Ecto neural progenitor cell (in vitro differentiated cells): ENCODE data around the gene NHP2.
A peak's percentile ranks its signal among the peaks of the same experiment; 100 is the strongest.

Experiments used
- DNase-seq: peaks from one replicate; pipeline ENCODE4 v3.0.0-alpha.2; 2018; ENCODE audit warnings: low spot score

NHP2 gene

GRCh38 chr5:178114325-178115135, 39.2 kb downstream of the NHP2 start:
- DNase-seq = peak; percentile 71

DNA sequence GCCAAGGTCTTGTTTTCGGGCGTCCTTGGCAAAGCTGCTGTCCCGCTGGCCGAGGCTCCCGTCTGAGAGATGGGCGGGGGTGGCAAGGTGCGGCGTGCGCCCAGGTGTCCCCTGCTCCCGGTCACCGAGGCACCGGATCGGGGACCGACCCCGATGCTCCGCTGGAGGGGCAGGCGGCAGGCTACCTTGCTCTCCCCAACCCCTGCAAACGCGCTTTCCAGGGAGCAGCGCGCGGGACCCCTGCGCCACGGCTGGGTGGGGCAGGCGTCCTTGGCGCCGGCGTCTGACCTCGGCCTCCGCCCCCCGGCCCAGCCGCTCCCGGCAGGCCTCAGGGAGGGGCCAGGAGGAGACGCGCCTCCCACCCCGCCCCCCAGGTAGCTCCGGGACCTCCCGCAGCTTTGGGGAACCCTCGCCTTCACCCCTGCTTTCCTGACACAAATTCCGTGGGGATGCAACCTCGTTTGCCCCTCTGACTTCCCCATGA, 39.8 kb downstream of the NHP2 start:
- no peak for DNase-seq

DNA sequence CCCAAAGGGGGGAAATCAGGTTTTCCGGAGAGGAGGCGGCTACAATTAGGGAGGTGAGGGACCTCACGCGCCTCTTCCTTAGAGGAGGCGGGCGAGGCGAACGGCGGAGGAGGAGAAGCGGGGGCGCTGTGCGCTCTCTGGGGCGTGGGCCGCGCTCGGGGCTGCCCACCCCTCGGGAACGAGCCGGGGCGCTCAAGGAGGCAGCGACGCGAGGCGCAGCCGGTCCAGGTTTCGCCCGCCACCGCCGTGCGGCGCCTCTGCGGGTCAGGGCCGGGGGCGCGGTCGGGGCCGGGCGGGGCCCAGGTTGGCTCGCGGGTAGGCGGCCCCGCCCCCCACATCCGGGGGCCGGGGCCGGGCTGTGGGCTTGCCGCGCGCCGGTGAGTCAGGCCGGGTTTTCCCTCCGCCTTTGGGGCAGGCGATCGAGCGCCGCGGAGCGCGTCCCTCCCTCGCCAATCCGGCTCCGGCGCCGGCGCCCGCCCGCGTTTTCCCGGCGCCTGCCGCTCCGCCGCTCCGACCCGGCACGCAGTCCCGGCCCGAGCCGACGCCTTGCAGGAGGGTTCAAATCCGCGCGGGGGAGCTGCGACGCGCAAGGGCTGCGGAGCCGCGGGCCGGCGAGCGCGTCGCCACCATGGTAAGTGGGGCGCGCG, 40.4 kb downstream of the NHP2 start, which contains the start of gene N4BP3:
TSS of gene N4BP3 (plus strand) at position 392 of the 647 bp plus-strand sequence. CDS start 6,052 bp downstream, outside the sequence.
- DNase-seq = peak; percentile 93

DNA sequence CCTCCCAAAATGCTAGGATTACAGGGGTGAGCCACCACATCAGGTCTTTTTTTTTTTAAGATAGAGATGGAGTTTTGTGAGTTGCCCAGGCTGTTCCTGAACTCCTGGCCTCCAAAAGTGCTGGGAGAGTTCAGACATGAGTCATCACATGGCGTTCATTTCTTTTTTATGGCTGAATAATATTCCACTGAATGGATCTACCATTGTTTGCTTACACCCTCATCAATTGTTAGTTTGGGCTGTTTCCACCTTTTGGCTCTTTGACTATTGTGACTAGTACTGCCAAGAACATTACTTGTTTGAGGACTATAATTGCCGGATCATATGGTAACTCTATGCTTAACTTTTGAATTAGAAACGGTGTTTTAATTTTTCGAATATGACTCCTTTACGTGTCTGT, 41.1 kb downstream of the NHP2 start:
- no peak for DNase-seq

GRCh38 chr5:178111925-178112324, 41.8 kb downstream of the NHP2 start:
- no peak for DNase-seq

DNA sequence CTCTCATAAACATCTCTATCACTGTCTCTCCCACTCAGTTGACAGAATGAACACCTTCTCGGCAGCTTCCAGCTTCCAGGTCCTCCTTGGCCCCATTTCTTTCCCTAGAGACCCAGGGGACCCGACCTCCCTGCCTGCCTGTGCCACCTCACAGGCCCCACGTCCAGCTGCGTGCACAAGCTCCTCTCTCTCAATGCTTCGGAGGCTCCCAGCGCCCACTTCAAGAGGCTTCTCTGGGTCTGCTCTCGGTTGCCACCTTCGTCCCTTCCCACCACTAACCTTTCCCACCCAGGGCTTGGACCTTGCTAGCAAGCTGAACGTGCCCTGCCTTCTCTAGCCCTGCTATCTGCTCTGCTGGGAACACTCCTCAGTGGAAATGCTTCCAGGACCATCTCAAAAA, 43.2 kb downstream of the NHP2 start:
- DNase-seq = no peak

DNA sequence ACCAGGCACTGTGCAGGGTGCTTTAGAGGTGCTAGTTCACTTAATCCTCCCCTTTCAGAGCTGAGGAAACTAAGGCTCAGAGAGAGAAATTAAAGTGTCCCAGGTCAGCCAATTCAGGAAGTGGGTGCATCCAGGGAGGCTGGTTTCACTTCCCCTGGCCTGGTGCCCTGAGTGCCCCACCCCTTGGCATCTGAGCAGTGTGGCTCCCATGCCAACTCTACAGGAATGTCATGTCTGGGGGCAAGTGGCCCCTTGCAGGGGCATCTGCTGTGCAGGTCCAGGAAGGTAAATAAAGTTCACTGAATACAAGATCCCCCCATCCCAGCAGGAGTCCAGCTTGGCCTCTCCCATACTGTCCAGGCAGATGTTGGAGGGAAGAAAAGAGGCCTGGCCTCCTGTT, 44.7 kb downstream of the NHP2 start:
- DNase-seq = no peak

DNA sequence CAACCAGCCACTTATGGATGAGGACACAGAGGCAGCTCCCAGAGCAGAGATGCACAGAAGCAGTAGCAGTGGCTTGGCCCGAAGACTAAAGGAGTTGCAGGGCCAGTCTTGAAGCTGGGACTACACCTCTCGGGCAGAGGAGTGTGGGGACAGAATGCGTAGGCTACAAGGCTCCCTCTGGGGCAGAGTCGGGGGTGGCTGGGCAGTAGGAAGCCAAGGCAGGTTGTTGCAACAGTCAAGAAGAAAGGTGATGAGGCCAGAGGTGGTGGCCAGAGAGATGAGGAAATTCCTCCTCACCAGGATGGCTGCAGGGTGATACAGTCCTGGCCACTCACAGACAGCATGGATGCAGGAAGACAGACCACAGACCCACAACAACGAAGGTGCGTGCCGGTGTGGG, 45.2 kb downstream of the NHP2 start:
- DNase-seq = no peak

- DNase-seq = no peak
Observed at GRCh38 chr5:178107756-178108310, 45.9 kb downstream of the NHP2 start.

DNA sequence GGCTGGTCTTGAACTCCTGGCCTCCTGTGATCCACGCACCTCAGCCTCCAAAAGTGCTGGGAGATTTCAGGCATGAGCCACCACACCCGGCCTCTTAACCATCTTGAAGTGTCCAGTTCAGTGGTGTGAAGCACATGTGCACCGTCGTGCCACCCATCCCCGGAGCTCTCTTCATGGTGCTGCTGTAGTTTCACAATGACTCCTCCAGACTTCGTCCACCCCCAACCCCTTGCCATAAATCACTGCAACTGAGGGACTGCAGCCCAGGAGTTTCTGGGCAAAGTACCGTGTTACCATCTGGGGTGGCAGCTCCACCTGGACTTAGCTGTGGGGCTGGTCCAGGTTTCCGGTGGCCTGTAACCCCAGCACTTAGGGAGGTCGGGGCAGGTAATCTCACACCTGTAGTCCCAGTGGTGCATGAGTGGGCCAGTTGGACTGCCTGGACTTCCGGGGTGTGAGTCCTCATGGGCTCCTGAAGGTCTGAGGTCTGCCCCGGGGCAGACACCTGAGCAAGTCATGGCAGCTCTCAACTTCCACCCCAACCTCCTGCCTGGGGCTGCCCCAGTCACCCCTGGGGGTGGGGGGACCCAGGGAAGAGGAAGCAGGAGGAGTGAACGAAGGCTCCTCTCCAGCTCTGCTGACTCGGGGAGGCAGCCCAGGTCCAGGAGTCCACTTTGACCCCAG, 47.0 kb downstream of the NHP2 start:
- DNase-seq = no peak

DNA sequence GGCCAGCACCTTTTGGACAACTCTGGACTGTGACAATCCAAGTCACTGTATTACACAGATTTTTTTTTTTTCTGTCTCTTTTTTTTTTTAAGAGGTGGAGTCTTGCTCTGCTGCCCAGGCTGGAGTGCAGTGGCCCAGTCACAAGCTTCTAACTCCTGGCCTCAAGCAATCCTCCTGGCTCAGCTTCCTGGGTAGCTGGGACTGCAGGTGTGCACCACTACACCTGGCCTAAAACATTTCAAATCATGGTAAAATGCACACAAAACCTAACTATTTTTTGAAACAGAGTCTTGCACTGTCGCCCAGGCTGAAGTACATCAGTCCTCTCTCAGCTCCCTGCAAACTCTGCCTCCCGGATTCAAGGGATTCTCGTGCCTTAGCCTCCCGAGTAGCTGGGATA, 47.6 kb downstream of the NHP2 start:
- no peak for DNase-seq

DNA sequence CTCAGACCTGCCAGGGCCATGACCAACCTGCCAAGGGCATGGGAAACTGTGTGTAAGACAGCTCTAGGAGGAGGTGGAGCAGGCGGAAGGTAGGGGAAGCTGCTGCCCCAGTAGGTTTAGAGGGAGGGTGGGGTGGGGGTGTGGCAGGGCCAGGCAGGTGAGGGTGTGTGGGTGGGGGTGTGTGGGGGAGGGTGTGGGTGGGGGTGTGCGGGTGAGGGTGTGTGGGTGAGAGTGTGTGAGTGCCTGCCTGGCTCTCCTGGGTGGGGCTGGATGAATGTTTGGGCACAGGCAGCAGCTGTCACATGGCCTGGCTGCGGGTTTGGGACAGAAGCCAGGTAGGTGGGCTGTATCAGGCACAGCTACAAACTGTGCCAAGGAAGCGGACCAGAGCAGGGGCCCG, 49.2 kb downstream of the NHP2 start:
- DNase-seq = no peak

DNA sequence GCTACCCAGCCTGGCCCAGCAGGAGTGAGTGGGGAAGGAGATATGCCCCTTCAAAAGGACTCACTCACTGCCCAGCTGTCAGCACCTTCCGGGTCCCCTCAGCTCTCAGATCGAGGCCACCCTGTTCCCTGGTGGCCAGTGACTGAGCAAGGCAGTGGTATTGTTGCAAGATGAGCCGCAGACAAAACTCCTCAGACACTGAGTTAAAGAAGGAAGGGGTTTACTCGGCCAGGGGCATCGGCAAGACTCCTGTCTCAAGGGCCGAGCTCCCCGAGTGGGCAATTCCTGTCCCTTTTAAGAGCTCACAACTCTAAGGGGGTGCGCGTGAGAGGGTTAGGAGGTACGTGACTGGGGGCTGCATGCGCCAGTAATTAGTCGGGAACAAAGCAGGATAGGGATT, 50.1 kb downstream of the NHP2 start:
- no peak for DNase-seq
